NT2/D1 (cell line): ENCODE results near the gene ARMC6.

Experiments
- YY1 ChIP-seq: IDR thresholded peaks from 2 replicates; pipeline ENCODE4 v1.6.1; 2011; ENCODE audit not compliant: insufficient read length, insufficient read depth
- ZNF274 ChIP-seq: IDR thresholded peaks from 2 replicates; pipeline ENCODE4 v1.6.1; 2011; ENCODE audit warnings: mild to moderate bottlenecking, low read depth, low read length

DNA sequence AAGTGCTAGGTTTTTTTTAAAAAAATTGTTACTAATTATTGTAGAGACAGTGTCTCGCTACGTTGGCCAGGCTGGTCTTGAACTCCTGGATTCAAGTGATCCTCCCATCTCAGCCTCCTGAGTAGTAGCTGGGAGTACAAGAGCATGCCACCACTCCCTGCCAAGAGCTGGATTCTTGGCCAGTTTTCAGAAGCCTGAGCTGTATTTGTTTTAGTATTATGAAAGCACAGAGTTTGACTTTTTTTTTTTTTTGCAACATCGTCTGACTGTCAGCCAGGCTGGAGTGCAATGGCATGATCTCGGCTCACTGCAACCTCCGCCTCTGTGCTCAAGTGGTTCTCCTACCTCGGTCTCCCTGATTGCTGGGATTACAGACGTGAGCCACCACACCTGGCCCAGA is 7.0 kb downstream of the ARMC6 start:
- TF ChIP-seq ZNF274 (no peak), YY1 (no peak)
